Stimulated activated CD4-positive, alpha-beta T cell treated with anti-CD3 and anti-CD28 coated beads, Interleukin-1b, Interleukin-23, amount 100 ng/mL, for 4 hours (primary cell): Measurements from ENCODE around the gene FHOD3.

Source experiments
- DNase-seq, 2 donors: peaks; one replicate each; pipeline ENCODE4 v3.0.0-alpha.2; 2020; ENCODE audit warnings: low read depth in 2 of 2

FHOD3 gene

GRCh38 chr18:36593641-36594040 lies 296.1 kb downstream of the FHOD3 start:
- DNase-seq = no peak

DNA sequence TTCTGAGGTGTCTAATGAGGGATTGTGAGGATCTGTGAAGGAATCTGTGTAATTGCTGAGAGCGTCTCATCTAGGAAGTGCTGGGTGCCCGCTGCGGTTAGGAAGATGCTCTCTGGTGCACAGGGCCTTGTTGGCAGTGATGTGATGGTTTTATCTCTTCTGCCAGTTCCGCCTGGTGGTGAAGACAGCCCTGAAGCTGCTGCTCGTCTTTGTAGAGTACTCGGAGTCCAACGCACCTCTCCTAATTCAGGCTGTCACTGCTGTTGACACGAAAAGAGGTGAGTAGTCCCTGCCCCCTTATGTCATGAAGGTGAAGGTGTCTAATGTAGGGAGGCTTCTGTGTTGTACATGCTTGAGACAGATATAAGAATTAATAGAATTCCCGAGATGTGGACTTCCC lies 297.1 kb downstream of the FHOD3 start:
- DNase-seq = no peak

GRCh38 chr18:36595046-36595817 lies 297.7 kb downstream of the FHOD3 start:
- no peak for DNase-seq

DNA sequence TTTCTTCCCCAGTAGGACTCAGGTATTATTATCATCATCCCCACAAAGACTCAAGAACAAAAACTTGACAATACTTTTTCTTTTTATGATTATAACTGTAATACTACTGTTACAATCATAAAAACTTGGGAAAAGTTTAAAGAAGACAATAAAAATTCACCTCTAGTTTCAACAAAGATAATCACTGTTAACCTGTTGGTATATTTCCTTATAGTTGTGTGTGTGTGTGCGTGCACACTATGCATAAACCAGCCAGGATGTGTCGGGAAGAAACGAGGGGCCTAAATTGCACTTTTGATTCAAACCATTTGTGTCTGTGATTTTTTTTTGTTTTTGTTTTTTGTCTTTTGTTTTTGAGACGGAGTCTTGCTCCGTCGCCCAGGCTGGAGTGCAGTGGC lies 298.3 kb downstream of the FHOD3 start:
- no peak for DNase-seq

- DNase-seq = no peak
Observed at GRCh38 chr18:36597636-36598035, 300.1 kb downstream of the FHOD3 start.

DNA sequence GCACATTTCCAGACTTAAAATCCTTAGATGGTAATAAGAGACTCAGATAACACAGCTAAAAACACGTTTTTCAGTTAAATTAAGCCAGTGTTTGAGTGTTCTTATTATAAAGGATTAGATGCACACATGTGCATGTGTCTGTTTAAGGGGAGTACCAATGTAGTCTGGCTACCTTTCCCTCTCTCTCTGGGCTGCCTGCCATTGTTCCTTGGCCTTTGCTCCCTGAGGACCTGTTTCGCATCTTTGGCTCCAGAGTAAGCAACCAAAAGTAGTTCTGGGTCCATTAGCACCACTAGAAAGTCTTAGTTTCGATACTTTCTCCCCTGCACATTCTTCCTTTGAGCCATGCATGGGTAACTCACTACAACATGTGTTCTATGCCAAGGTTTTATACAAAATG lies 303.0 kb downstream of the FHOD3 start:
- no peak for DNase-seq

DNA sequence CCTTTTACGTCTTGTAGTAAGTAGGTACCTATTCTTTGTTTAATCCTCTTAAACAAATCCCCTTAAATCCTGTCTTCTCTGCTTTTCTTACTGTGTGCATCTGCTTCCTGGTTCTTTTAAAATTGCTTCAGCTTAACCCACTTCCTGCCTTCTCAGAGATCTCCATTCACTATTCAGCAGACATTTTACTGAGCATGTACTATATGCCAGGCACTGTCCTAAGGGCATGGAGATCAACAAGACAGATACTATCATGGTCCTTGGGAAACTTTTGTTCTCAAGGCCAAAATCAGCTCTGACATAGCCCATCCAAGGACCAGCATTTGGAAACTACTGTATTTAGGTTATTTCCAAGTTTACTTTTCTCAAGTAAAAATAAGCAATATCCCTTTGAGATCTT lies 303.8 kb downstream of the FHOD3 start:
- DNase-seq = no peak

DNA sequence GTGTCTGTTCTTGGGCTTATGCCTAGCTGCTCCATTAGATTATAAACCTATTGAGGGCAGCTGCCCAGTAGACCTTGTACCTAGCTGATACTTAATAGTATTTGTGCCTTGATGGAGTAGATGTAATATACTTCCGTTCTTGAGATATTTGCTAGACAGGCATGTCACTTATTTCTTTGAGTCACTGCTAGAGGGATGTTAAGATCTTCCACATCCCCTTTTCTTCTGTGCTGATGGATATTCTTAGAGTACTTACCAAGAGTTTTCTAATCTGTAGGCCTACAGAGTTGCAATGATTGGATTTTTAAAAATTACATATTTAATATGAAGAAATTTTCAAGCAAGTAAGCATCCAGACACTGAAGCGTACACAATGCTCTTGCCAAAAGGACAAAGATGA lies 304.6 kb downstream of the FHOD3 start:
- no peak for DNase-seq

GRCh38 chr18:36602620-36603019 lies 305.1 kb downstream of the FHOD3 start:
- DNase-seq = no peak

DNA sequence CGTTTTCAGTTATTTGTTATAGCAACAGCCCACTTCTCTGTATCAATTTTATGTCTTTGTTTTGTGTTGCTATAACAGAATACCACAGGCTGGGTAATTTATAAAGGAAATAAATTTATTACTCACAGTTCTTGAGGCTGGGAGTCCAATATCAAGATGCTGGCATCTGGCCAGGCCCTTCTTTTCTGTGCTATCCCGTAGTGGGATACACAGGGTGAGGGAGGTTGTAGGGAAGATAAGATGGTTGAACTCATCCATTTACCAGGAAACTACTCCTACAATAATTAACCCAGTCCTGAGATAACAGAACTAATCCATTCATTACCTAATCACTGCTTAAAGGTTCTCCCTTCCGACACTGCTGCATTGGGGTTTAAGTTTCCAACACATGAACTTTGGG lies 310.6 kb downstream of the FHOD3 start:
- no peak for DNase-seq

- no peak for DNase-seq
Observed at GRCh38 chr18:36610258-36610657, 312.7 kb downstream of the FHOD3 start.

DNA sequence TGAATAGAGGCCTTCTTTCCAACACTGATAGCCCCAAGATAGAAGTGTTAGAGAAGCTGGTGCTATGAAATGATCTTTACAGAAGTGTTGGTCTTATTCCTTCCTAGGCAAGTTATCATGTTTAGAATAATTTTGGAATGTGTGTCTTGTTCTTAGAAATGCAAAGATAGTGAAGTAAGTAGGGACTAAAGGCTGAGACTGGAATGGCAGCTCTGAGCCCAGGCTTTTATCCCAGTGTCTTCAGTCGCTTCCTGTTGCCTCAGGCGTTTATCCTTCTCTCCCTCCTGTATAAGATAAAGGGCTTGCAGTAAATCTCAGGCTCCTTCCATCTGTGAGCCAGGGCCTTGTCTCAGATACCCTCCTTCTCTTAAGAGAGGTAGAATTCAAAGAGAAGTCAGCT lies 313.1 kb downstream of the FHOD3 start:
- no peak for DNase-seq

DNA sequence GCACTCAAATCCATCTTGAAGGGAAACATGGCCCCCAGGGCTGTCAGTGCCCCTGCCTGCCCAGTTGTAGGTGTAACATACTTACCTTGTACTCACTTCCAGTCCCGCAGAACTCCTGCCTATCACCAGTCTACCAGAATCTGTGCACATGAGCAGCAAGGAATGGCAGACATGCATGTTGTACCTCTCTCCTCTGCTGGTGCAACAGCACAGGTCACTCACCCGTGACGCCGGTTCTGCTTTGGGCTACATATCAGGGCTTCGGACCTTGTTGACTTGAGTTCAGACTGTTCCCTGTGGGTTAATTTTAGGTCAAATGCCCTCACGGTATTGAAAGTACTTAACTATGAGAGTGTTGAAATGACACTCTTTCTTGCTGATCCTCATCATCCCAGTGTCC lies 315.6 kb downstream of the FHOD3 start:
- no peak for DNase-seq

- DNase-seq = no peak
Observed at GRCh38 chr18:36613810-36614209, 316.3 kb downstream of the FHOD3 start.

- DNase-seq = no peak
Observed at GRCh38 chr18:36620788-36621187, 323.3 kb downstream of the FHOD3 start.

DNA sequence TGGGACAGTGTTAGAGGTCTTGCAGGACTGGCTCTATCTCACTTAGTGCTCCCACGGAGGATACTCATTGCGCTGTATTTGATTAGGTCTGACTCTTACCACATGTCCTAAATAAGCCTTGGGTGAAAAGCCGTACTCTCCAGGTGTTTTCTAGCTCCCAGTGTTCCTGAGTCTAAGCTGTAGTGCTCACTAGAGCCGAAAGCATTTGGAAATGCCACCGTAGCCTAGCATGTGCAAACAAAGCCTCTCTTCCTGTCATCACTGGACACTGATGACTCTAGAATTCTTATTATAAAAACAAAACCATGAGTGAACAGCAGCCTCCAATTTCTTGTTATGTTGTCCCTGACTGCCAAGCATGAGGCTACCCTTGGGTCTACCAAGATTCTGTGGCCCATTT lies 325.1 kb downstream of the FHOD3 start:
- DNase-seq = no peak

- DNase-seq = no peak
Observed at GRCh38 chr18:36623091-36623490, 325.6 kb downstream of the FHOD3 start.

- DNase-seq = no peak
Observed at GRCh38 chr18:36623681-36624190, 326.2 kb downstream of the FHOD3 start.

DNA sequence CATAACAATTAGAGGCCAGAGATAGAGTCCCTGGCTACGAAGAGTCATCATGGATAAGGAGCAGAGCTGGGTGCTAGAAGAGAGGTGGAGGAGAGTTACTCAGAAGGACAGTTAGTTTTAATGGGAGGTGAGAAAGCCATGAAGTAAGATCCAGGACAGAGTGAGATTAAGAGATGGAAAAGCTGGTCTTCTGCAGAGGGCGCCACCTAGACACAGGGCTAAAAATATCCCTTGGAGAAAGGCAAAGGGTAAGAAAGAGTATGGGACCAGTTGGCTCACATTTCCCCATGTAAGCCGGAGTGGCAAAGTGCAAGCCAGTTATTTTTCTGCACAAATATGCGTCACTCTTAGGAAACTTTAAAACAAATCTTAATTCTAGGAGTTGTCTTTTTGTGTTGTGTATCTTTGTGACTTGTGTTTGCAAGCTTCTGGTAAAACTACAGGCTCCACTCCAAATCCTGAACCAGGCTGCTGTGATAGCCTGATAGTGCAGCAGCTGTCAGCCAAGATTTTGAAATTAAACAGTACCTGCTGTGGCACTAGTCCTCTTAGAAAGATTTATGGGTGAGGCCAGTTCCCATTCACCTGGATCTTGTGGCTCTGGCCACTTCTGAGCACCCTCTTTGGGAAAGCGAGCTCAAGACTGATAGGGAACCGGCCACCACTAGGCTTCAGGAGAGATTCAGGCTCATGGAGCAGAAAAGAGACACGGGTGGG lies 327.1 kb downstream of the FHOD3 start:
- DNase-seq = no peak

DNA sequence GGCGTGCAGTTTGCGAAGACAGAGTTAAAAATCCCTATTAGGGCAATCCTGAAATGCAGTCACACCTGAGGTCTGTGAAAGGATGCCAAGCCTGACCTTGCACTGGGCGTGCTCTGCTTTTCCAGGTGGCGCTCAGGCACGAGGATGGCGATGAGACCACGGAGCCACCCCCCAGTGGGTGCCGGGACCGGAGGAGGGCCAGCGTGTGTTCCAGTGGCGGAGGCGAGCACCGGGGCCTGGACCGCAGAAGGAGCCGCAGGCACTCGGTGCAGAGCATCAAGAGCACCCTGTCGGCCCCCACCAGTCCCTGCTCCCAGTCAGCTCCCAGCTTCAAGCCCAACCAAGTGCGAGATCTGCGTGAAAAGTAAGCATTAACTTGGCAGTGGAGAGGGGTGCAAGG lies 327.9 kb downstream of the FHOD3 start:
- no peak for DNase-seq

- DNase-seq = no peak
Observed at GRCh38 chr18:36627637-36628036, 330.1 kb downstream of the FHOD3 start.

DNA sequence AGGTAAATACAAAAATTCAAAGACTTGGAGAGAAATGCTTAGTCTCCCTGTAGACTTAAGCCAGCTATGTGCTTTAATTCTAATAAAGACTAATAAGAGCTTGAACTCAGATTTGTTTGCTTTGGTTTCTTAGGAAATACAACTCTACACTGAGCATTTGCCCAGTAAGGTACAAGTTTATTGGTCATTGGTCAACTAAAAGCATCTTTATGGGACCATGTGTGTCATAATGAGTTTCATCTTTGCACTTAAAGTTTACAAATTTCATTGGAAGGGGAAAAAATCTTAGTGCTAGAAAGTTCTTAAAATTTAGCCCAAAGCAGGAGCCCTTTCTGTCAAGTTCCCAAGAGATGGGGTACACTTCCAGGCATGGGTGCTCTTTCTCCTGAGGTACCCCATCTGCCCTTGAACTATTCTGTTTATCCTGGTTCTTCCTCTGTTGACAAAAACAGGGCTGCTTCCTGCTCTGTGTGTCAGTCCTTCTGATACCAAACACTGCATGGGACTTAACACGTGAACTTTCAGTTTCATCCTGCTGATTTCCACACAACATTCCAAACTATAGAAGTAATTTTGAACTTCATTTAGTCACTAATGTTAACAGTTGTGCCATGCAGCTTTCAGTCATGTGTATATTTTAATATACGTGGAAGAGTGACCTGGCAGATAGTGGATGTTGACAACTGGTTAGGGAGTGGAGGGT lies 331.1 kb downstream of the FHOD3 start:
- DNase-seq = no peak

DNA sequence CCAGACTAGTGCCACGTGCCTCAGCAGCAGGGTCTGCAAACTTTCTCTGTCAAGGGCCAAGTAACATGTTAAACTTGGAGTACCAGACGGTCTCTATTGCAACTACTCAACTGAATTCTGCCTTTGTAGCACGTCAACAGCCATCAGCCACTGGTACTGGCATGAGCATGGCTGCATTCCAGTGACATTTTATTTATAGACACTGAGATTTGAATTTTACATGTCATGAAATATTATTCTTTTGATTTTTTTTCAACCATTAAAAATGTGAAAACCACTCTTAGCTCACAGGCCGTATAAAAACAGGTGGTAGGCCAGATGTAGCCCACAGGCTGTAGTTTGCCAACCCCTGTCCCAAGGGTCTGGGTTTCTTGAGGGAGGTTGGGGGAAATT lies 331.6 kb downstream of the FHOD3 start:
- DNase-seq = no peak
